ENCODE measurements around the gene SMCO4.

The SMCO4 gene

DNA sequence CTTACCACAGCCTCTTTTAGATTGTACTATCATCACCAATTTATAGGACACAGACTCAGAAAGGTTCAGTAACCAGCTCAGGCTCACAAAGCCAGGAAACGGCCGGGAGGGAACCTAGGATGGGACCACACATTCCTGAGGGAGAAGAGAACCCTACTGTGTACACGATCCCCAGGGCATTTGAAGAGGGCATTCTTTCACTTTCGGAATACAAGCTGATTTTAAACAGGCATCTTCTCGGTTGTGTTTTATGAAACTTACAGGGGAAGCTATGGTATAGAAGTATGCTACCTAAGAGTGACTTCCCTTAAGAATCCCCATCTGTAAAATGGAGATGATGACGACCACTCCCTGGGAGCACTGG, 19.0 kb downstream of the SMCO4 start:
- H2BK15ac ChIP-seq (ENCODE audit: low read length): no peak overlapping the region
- H2BK120ac ChIP-seq (ENCODE audit: low read depth, low read length): no peak overlapping the region
- no peak overlapping the region for H3K23ac ChIP-seq (ENCODE audit: low read depth, low read length, poor library complexity)
- H4K91ac ChIP-seq (ENCODE audit: low read depth, low read length, poor library complexity): no peak overlapping the region
- H3K27me3 ChIP-seq (ENCODE audit: control insufficient read depth in 3 of 3, insufficient read depth in 3 of 3, low read depth in 1 of 3, low read length in 3 of 3): no peaks in the 10 kb centered on the region
- H3K14ac ChIP-seq (ENCODE audit: low read length): no peak overlapping the region
- H3K9me3 ChIP-seq (replicated peaks in 1 of 2; ENCODE audit: control insufficient read depth in 2 of 2, insufficient read depth in 1 of 2, low read depth in 1 of 2, low read length in 2 of 2): no peaks in the 10 kb centered on the region
- no peak overlapping the region for H2AFZ ChIP-seq (ENCODE audit: low read length)
- no peak overlapping the region for H3K4me3 ChIP-seq (ENCODE audit: low read length in 2 of 2)
- H2BK12ac ChIP-seq (ENCODE audit: low read length): no peak overlapping the region
- H3K4ac ChIP-seq (ENCODE audit: low read length): no peak overlapping the region
- H3K18ac ChIP-seq (ENCODE audit: low read length): no peak overlapping the region
- H3K4me1 ChIP-seq (ENCODE audit: control insufficient read depth in 2 of 2, insufficient read depth in 1 of 2, low read depth in 1 of 2, low read length in 2 of 2): peaks cover 3 to 23% of the 10 kb centered on the region in 2 donors
- H3K9ac ChIP-seq (ENCODE audit: low read depth, low read length, poor library complexity): no peak overlapping the region
- no peak overlapping the region for H4K8ac ChIP-seq (ENCODE audit: low read depth, low read length)
- H3K27ac ChIP-seq (replicated peaks; ENCODE audit: low read length): no peak overlapping the region
- WGBS, 2 donors (ENCODE audit: extremely low coverage in 2 of 2, insufficient read length in 2 of 2, insufficient replicate concordance in 1 of 2): no CpG with 5 or more reads among the region's 6 CpGs
- H2BK5ac ChIP-seq (ENCODE audit: low read length): no peak overlapping the region
- no peaks in the 10 kb centered on the region for H3K79me1 ChIP-seq (ENCODE audit: low read depth, low read length)
- no peak for DNase-seq (ENCODE audit: low spot score)
- no peaks in the 10 kb centered on the region for H3K36me3 ChIP-seq (replicated peaks in 1 of 2; ENCODE audit: control insufficient read depth in 2 of 2, insufficient read depth in 2 of 2, low read length in 2 of 2)
- no peak overlapping the region for H2AK5ac ChIP-seq (ENCODE audit: low read depth, low read length)
- no peak overlapping the region for H3K4me2 ChIP-seq (ENCODE audit: insufficient read depth, low read length, poor library complexity, severe bottlenecking)

GRCh38 chr11:93520726-93521509, 22.3 kb downstream of the SMCO4 start:
- H3K18ac ChIP-seq (ENCODE audit: low read length): no peak overlapping the region
- no peaks in the 10 kb centered on the region for H3K27me3 ChIP-seq (ENCODE audit: control insufficient read depth in 3 of 3, insufficient read depth in 3 of 3, low read depth in 1 of 3, low read length in 3 of 3)
- peaks cover 15 to 18% of the 10 kb centered on the region in 2 donors for H3K4me1 ChIP-seq (ENCODE audit: control insufficient read depth in 2 of 2, insufficient read depth in 1 of 2, low read depth in 1 of 2, low read length in 2 of 2)
- H3K27ac ChIP-seq (replicated peaks; ENCODE audit: low read length): no peak overlapping the region
- H3K36me3 ChIP-seq (replicated peaks in 1 of 2; ENCODE audit: control insufficient read depth in 2 of 2, insufficient read depth in 2 of 2, low read length in 2 of 2): no peaks in the 10 kb centered on the region
- no CpG with 5 or more reads among the region's 5 CpGs for WGBS, 2 donors (ENCODE audit: extremely low coverage in 2 of 2, insufficient read length in 2 of 2, insufficient replicate concordance in 1 of 2)
- H3K23ac ChIP-seq (ENCODE audit: low read depth, low read length, poor library complexity): no peak overlapping the region
- no peak overlapping the region for H2BK5ac ChIP-seq (ENCODE audit: low read length)
- no peak overlapping the region for H2BK120ac ChIP-seq (ENCODE audit: low read depth, low read length)
- no peak overlapping the region for H2BK12ac ChIP-seq (ENCODE audit: low read length)
- no peaks in the 10 kb centered on the region for H3K9me3 ChIP-seq (replicated peaks in 1 of 2; ENCODE audit: control insufficient read depth in 2 of 2, insufficient read depth in 1 of 2, low read depth in 1 of 2, low read length in 2 of 2)
- peaks cover 2% of the 10 kb centered on the region for H3K79me1 ChIP-seq (ENCODE audit: low read depth, low read length)
- H4K8ac ChIP-seq (ENCODE audit: low read depth, low read length): no peak overlapping the region
- no peak overlapping the region for H3K9ac ChIP-seq (ENCODE audit: low read depth, low read length, poor library complexity)
- DNase-seq (ENCODE audit: low spot score): no peak
- no peak overlapping the region for H3K14ac ChIP-seq (ENCODE audit: low read length)
- H3K4me3 ChIP-seq (ENCODE audit: low read length in 2 of 2): no peak overlapping the region
- no peak overlapping the region for H4K91ac ChIP-seq (ENCODE audit: low read depth, low read length, poor library complexity)
- no peak overlapping the region for H2AFZ ChIP-seq (ENCODE audit: low read length)
- H2AK5ac ChIP-seq (ENCODE audit: low read depth, low read length): no peak overlapping the region
- no peak overlapping the region for H3K4ac ChIP-seq (ENCODE audit: low read length)
- no peak overlapping the region for H3K4me2 ChIP-seq (ENCODE audit: insufficient read depth, low read length, poor library complexity, severe bottlenecking)
- H2BK15ac ChIP-seq (ENCODE audit: low read length): no peak overlapping the region

GRCh38 chr11:93519179-93519578, 24.0 kb downstream of the SMCO4 start:
- H2BK12ac ChIP-seq (ENCODE audit: low read length): no peak overlapping the region
- H3K9ac ChIP-seq (ENCODE audit: low read depth, low read length, poor library complexity): no peak overlapping the region
- H3K27me3 ChIP-seq (ENCODE audit: control insufficient read depth in 3 of 3, insufficient read depth in 3 of 3, low read depth in 1 of 3, low read length in 3 of 3): no peaks in the 10 kb centered on the region
- no peak overlapping the region for H3K14ac ChIP-seq (ENCODE audit: low read length)
- H2BK15ac ChIP-seq (ENCODE audit: low read length): no peak overlapping the region
- no peak overlapping the region for H3K23ac ChIP-seq (ENCODE audit: low read depth, low read length, poor library complexity)
- no peaks in the 10 kb centered on the region for H3K9me3 ChIP-seq (replicated peaks in 1 of 2; ENCODE audit: control insufficient read depth in 2 of 2, insufficient read depth in 1 of 2, low read depth in 1 of 2, low read length in 2 of 2)
- H2BK5ac ChIP-seq (ENCODE audit: low read length): no peak overlapping the region
- H3K4me1 ChIP-seq (ENCODE audit: control insufficient read depth in 2 of 2, insufficient read depth in 1 of 2, low read depth in 1 of 2, low read length in 2 of 2): peaks cover 15 to 21% of the 10 kb centered on the region in 2 donors
- no peak overlapping the region for H4K91ac ChIP-seq (ENCODE audit: low read depth, low read length, poor library complexity)
- no peak overlapping the region for H2AK5ac ChIP-seq (ENCODE audit: low read depth, low read length)
- no peak overlapping the region for H2BK120ac ChIP-seq (ENCODE audit: low read depth, low read length)
- no peak overlapping the region for H3K4me2 ChIP-seq (ENCODE audit: insufficient read depth, low read length, poor library complexity, severe bottlenecking)
- no peak overlapping the region for H3K4ac ChIP-seq (ENCODE audit: low read length)
- no peak overlapping the region for H2AFZ ChIP-seq (ENCODE audit: low read length)
- H3K27ac ChIP-seq (replicated peaks; ENCODE audit: low read length): peak overlapping the region; percentile 9
- H3K18ac ChIP-seq (ENCODE audit: low read length): no peak overlapping the region
- H4K8ac ChIP-seq (ENCODE audit: low read depth, low read length): no peak overlapping the region
- WGBS, 2 donors (ENCODE audit: extremely low coverage in 2 of 2, insufficient read length in 2 of 2, insufficient replicate concordance in 1 of 2): no CpG with 5 or more reads among the region's 1 CpG
- no peak for DNase-seq (ENCODE audit: low spot score)
- H3K79me1 ChIP-seq (ENCODE audit: low read depth, low read length): peaks cover 2% of the 10 kb centered on the region
- H3K4me3 ChIP-seq (ENCODE audit: low read length in 2 of 2): no peak overlapping the region
- no peaks in the 10 kb centered on the region for H3K36me3 ChIP-seq (replicated peaks in 1 of 2; ENCODE audit: control insufficient read depth in 2 of 2, insufficient read depth in 2 of 2, low read length in 2 of 2)

GRCh38 chr11:93518081-93518480, 25.1 kb downstream of the SMCO4 start:
- Histone ChIP-seq H3K9me3 (replicated peaks in 1 of 2; ENCODE audit: control insufficient read depth in 2 of 2, insufficient read depth in 1 of 2, low read depth in 1 of 2, low read length in 2 of 2) (no peaks in the 10 kb centered on the region), H4K8ac (ENCODE audit: low read depth, low read length) (no peak overlapping the region), H3K23ac (ENCODE audit: low read depth, low read length, poor library complexity) (no peak overlapping the region), H2BK12ac (ENCODE audit: low read length) (no peak overlapping the region), H3K27ac (replicated peaks; ENCODE audit: low read length) (no peak overlapping the region), H3K18ac (ENCODE audit: low read length) (no peak overlapping the region), H2BK15ac (ENCODE audit: low read length) (no peak overlapping the region), H3K27me3 (ENCODE audit: control insufficient read depth in 3 of 3, insufficient read depth in 3 of 3, low read depth in 1 of 3, low read length in 3 of 3) (no peaks in the 10 kb centered on the region), H2AFZ (ENCODE audit: low read length) (no peak overlapping the region), H3K79me1 (ENCODE audit: low read depth, low read length) (peaks cover 2% of the 10 kb centered on the region), H3K9ac (ENCODE audit: low read depth, low read length, poor library complexity) (no peak overlapping the region), H3K36me3 (replicated peaks in 1 of 2; ENCODE audit: control insufficient read depth in 2 of 2, insufficient read depth in 2 of 2, low read length in 2 of 2) (no peaks in the 10 kb centered on the region), H3K4me2 (ENCODE audit: insufficient read depth, low read length, poor library complexity, severe bottlenecking) (no peak overlapping the region), H3K14ac (ENCODE audit: low read length) (no peak overlapping the region), H4K91ac (ENCODE audit: low read depth, low read length, poor library complexity) (no peak overlapping the region), H2BK5ac (ENCODE audit: low read length) (no peak overlapping the region), H3K4me3 (ENCODE audit: low read length in 2 of 2) (no peak overlapping the region), H3K4ac (ENCODE audit: low read length) (no peak overlapping the region), H2BK120ac (ENCODE audit: low read depth, low read length) (no peak overlapping the region), H3K4me1 (ENCODE audit: control insufficient read depth in 2 of 2, insufficient read depth in 1 of 2, low read depth in 1 of 2, low read length in 2 of 2) (peaks cover 15 to 21% of the 10 kb centered on the region in 2 donors), H2AK5ac (ENCODE audit: low read depth, low read length) (no peak overlapping the region)
- no CpG with 5 or more reads among the region's 3 CpGs for WGBS, 2 donors (ENCODE audit: extremely low coverage in 2 of 2, insufficient read length in 2 of 2, insufficient replicate concordance in 1 of 2)
- no peak for DNase-seq (ENCODE audit: low spot score)
